ENCODE results near the gene C1QTNF1. TPM values are rescaled to one million over a fixed set of nuclear protein-coding genes. Genes with fewer than 3 reads are reported as not detected.

C1QTNF1 gene
- total RNA-seq, 1 experiment from 2014 or later = 4.0 TPM

GRCh38 chr17:79001190-79002020 is 22.6 kb upstream of the C1QTNF1 start:
- ChIA-PET RAD21 (ENCODE audit: low non-redundant PET in 1 of 2, low total read pairs in 2 of 2, uncharacterized antibody in 2 of 2, unreplicated experiment in 2 of 2) (no interaction called here), CTCF (no interaction called here), POLR2A (interaction anchor here (1.2 kb wide), 1 partner anchor 8 kb away, joined by 6 read pairs; the partner anchor contains the start of gene CANT1)
- Histone ChIP-seq H3K36me3 (ENCODE audit: control insufficient read depth in 1 of 2, insufficient read depth in 2 of 2, low read length in 2 of 2) (peaks cover 26 to 28% of the 10 kb centered on the region in 2 experiments; a peak in 3 of 4 replicates), H3K27ac (ENCODE audit: low read depth, low read length) (no peak overlapping the region), H3K4me1 (ENCODE audit: control insufficient read depth in 1 of 2, insufficient read depth in 2 of 2, low read length in 2 of 2) (peaks cover 5 to 14% of the 10 kb centered on the region in 2 experiments; a peak in 3 of 4 replicates), H3K9me3 (ENCODE audit: control insufficient read depth in 1 of 2, insufficient read depth in 1 of 2, low read depth in 1 of 2, low read length in 2 of 2) (no peaks in the 10 kb centered on the region), H3K4me3 (replicated peaks in 1 of 2; ENCODE audit: low read depth in 1 of 2, low read length in 2 of 2) (no peak overlapping the region), H3K27me3 (ENCODE audit: insufficient read depth, low read length) (no peaks in the 10 kb centered on the region), H3K9me2 (ENCODE audit: insufficient read depth) (no peaks in the 10 kb centered on the region), H2AFZ (ENCODE audit: low read depth, low read length, poor library complexity, severe bottlenecking) (no peak overlapping the region), H3K4me2 (ENCODE audit: low read length) (no peak overlapping the region), H3K9ac (ENCODE audit: low read length) (no peak overlapping the region), H3K79me2 (ENCODE audit: insufficient read depth, low read length) (peaks cover 82% of the 10 kb centered on the region), H4K20me1 (ENCODE audit: insufficient read depth) (no peaks in the 10 kb centered on the region)
- intact Hi-C loops (cut with micrococcal nuclease) = no loop called here
- BruUV-seq (replicated peaks) = no TSS peak
- ATAC-seq (no peak), DNase-seq (ENCODE audit: low read depth, low spot score) (no peak)
- TF ChIP-seq SP1 (IDR thresholded peaks at IDR 0.05; ENCODE audit: low read depth) = no peak
- no peak for TF ChIP-seq CEBPB (IDR thresholded peaks at IDR 0.05; ENCODE audit: low read depth)
- TF ChIP-seq SRF (IDR thresholded peaks at IDR 0.05; ENCODE audit: low read depth) = no peak
- TF ChIP-seq EGR1 (IDR thresholded peaks at IDR 0.05; ENCODE audit: low read depth) = no peak
- TF ChIP-seq FOSL1 (IDR thresholded peaks at IDR 0.05; ENCODE audit: low read depth) = no peak
- TF ChIP-seq ELF1 (IDR thresholded peaks at IDR 0.05; ENCODE audit: borderline replicate concordance, low read depth) = no peak
- no peak for TF ChIP-seq TCF7L2 (IDR thresholded peaks at IDR 0.05; ENCODE audit: borderline replicate concordance, extremely low read depth, insufficient read depth, insufficient read length)
- no peak for TF ChIP-seq RAD21 (IDR thresholded peaks at IDR 0.05; ENCODE audit: low read depth)
- no peak for TF ChIP-seq POLR2AphosphoS5 (IDR thresholded peaks at IDR 0.05; ENCODE audit: low read depth, low read length)
- no peak for TF ChIP-seq JUND (IDR thresholded peaks at IDR 0.05)

- ChIA-PET CTCF (no interaction called here), RAD21 (ENCODE audit: low non-redundant PET in 1 of 2, low total read pairs in 2 of 2, uncharacterized antibody in 2 of 2, unreplicated experiment in 2 of 2) (no interaction called here), POLR2A (no interaction called here)
- no peak overlapping the region for H3K27ac ChIP-seq (ENCODE audit: low read depth, low read length)
- DNase-seq (ENCODE audit: low read depth, low spot score) = no peak
- H3K36me3 ChIP-seq (ENCODE audit: control insufficient read depth in 1 of 2, insufficient read depth in 2 of 2, low read length in 2 of 2) = peaks cover 18 to 19% of the 10 kb centered on the region in 2 experiments; a peak in 3 of 4 replicates
- H3K79me2 ChIP-seq (ENCODE audit: insufficient read depth, low read length) = peaks cover 85% of the 10 kb centered on the region
- H3K4me1 ChIP-seq (ENCODE audit: control insufficient read depth in 1 of 2, insufficient read depth in 2 of 2, low read length in 2 of 2) = peaks cover 5 to 18% of the 10 kb centered on the region in 2 experiments; a peak in 3 of 4 replicates
- ATAC-seq = no peak
- H2AFZ ChIP-seq (ENCODE audit: low read depth, low read length, poor library complexity, severe bottlenecking) = no peak overlapping the region
- TF ChIP-seq EGR1 (IDR thresholded peaks at IDR 0.05; ENCODE audit: low read depth) (no peak), FOSL1 (IDR thresholded peaks at IDR 0.05; ENCODE audit: low read depth) (no peak), EZH2phosphoT487 (IDR thresholded peaks at IDR 0.05; ENCODE audit: borderline replicate concordance) (no peak), SRF (IDR thresholded peaks at IDR 0.05; ENCODE audit: low read depth) (no peak)
- TF ChIP-seq, protein P1, sequence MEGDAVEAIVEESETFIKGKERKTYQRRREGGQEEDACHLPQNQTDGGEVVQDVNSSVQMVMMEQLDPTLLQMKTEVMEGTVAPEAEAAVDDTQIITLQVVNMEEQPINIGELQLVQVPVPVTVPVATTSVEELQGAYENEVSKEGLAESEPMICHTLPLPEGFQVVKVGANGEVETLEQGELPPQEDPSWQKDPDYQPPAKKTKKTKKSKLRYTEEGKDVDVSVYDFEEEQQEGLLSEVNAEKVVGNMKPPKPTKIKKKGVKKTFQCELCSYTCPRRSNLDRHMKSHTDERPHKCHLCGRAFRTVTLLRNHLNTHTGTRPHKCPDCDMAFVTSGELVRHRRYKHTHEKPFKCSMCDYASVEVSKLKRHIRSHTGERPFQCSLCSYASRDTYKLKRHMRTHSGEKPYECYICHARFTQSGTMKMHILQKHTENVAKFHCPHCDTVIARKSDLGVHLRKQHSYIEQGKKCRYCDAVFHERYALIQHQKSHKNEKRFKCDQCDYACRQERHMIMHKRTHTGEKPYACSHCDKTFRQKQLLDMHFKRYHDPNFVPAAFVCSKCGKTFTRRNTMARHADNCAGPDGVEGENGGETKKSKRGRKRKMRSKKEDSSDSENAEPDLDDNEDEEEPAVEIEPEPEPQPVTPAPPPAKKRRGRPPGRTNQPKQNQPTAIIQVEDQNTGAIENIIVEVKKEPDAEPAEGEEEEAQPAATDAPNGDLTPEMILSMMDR (IDR thresholded peaks at IDR 0.05 in 2 of 3, conservative IDR thresholded peaks at IDR 0.05 in 1 of 3; ENCODE audit: borderline replicate concordance in 1 of 3, insufficient read depth in 1 of 3, low read depth in 2 of 3, low read length in 2 of 3) = no peak
- no peak overlapping the region for H3K4me2 ChIP-seq (ENCODE audit: low read length)
- H4K20me1 ChIP-seq (ENCODE audit: insufficient read depth) = no peaks in the 10 kb centered on the region
- no peak overlapping the region for H3K4me3 ChIP-seq (replicated peaks in 1 of 2; ENCODE audit: low read depth in 1 of 2, low read length in 2 of 2)
- no peak overlapping the region for H3K9ac ChIP-seq (ENCODE audit: low read length)
- no peaks in the 10 kb centered on the region for H3K27me3 ChIP-seq (ENCODE audit: insufficient read depth, low read length)
- H3K9me3 ChIP-seq (ENCODE audit: control insufficient read depth in 1 of 2, insufficient read depth in 1 of 2, low read depth in 1 of 2, low read length in 2 of 2) = no peaks in the 10 kb centered on the region
- intact Hi-C loops (cut with micrococcal nuclease) = no loop called here
- BruUV-seq (replicated peaks) = no TSS peak
- no peaks in the 10 kb centered on the region for H3K9me2 ChIP-seq (ENCODE audit: insufficient read depth)
Observed at GRCh38 chr17:79002291-79002690, 21.7 kb upstream of the C1QTNF1 start.

All from HCT116 (cell line).